ENCODE measurements around the gene PCYT2. TPM values are rescaled to one million over a fixed set of nuclear protein-coding genes. Genes with fewer than 3 reads are reported as not detected.

PCYT2 gene
- total and polyA plus RNA-seq, 9 of the 15 experiments (the other 6 are each of a cell fraction or from before 2014, with no cell fraction given): 0.92 to 134 (median 82.5) TPM

- TF ChIP-seq AFF1 (IDR thresholded peaks at IDR 0.05; ENCODE audit: low read depth in 1 of 2, partially characterized antibody in 2 of 2) (no peak), STAG1 (CRISPR knock-in tag; IDR thresholded peaks at IDR 0.05; ENCODE audit: borderline replicate concordance) (no peak), SRSF1 (IDR thresholded peaks at IDR 0.05; ENCODE audit: low read depth, low read length) (no peak), ETS1 (conservative IDR thresholded peaks at IDR 0.05; ENCODE audit: control insufficient read depth, low read depth, low read length) (no peak), NEUROD1 (IDR thresholded peaks at IDR 0.05; ENCODE audit: borderline replicate concordance, low read depth, low read length, partially characterized antibody) (no peak), CC2D1A (IDR thresholded peaks at IDR 0.05) (no peak), ZBTB7A (IDR thresholded peaks at IDR 0.05; ENCODE audit: borderline replicate concordance, control insufficient read depth, low read depth, low read length) (peak; percentile 27), CEBPZ (IDR thresholded peaks at IDR 0.05; ENCODE audit: borderline replicate concordance, low read depth, low read length) (no peak)
Measured at GRCh38 chr17:81870981-81871386, 40.2 kb downstream of the PCYT2 start, which contains the start of gene ARHGDIA (continued).
